ENCODE measurements around the gene ZNF621. TPM values are rescaled to one million over a fixed set of nuclear protein-coding genes. Genes with fewer than 3 reads are reported as not detected.

Gene ZNF621
- total RNA-seq (2021; fragmentation: NEBNext Ultra II Directional; extraction: Animal tissue kit (Norgen Biotek cat#: 25700)) = 10 to 100 TPM; 18.1 to 21.3 (median 20.5) TPM
- long read RNA-seq, full-length matches to known transcripts = 4 of 6 reads
- long read RNA-seq, partial matches to known transcripts = 1 of 6 reads
- long read RNA-seq, other reads (novel, unspliced or antisense) = 1 of 6 reads

- no peaks in the 10 kb centered on the region for H3K9me3 Mint-ChIP-seq
- peak within 1 kb of the TSS; percentile 97 for H3K27ac Mint-ChIP-seq
- peak within 1 kb of the TSS; percentile 94 for H3K4me3 Mint-ChIP-seq
- peak; percentile 72 for DNase-seq
- TF ChIP-seq CTCF (IDR thresholded peaks at IDR 0.05) = peak; percentile 26; the same call in 1 of the 2 replicates
- H3K36me3 Mint-ChIP-seq (ENCODE audit: low read depth) = peaks cover 29% of the 10 kb centered on the region
- no peaks in the 10 kb centered on the region for H3K27me3 Mint-ChIP-seq (ENCODE audit: insufficient read depth)
- H3K4me1 Mint-ChIP-seq (ENCODE audit: low read depth) = peaks cover 11% of the 10 kb centered on the region
Measured at GRCh38 chr3:40524568-40525285, at the start of gene ZNF621. ZNF621 (plus strand) TSS chr3:40524960; CDS start chr3:40525841, 881 bp downstream.

GRCh38 chr3:40476478-40477470, 48.0 kb upstream of the ZNF621 start, which contains the start of gene ZNF619:
ZNF619 (plus strand) TSS chr3:40477122; CDS start chr3:40477980, 858 bp downstream.
- Mint-ChIP-seq H3K9me3 (no peaks in the 10 kb centered on the region), H3K36me3 (ENCODE audit: low read depth) (no peaks in the 10 kb centered on the region), H3K4me1 (ENCODE audit: low read depth) (peaks cover 17% of the 10 kb centered on the region), H3K4me3 (peak within 1 kb of the TSS; percentile 97), H3K27me3 (ENCODE audit: insufficient read depth) (no peaks in the 10 kb centered on the region), H3K27ac (peak within 1 kb of the TSS; percentile 97)
- TF ChIP-seq CTCF (IDR thresholded peaks at IDR 0.05) = no peak
- DNase-seq = peak; percentile 57

DNA sequence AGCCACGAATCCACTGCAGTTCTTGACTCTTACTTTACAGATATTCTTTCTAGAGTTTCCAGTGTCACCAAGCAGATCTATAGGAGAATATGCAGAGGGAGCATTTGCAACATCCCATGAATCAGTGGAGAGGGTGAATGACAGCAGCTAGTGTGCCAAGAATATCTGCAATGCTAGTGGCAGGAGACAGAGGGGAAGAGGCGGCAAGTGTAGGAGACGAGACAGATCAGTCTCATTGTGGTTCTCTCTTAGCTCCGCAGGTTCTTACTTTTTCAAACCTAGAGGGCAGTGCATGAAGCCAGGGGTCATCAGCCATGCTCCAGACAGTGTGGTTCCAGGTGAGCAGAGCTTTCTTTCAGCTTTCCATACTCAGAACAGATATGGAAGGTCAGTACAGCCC, 47.1 kb upstream of the ZNF621 start:
- H3K4me3 Mint-ChIP-seq = peak overlapping the region; percentile 97

GRCh38 chr3:40487172-40487571, 37.6 kb upstream of the ZNF621 start:
- no peak for TF ChIP-seq CTCF (IDR thresholded peaks at IDR 0.05)
- no peaks in the 10 kb centered on the region for H3K27me3 Mint-ChIP-seq (ENCODE audit: insufficient read depth)
- no peaks in the 10 kb centered on the region for H3K4me1 Mint-ChIP-seq (ENCODE audit: low read depth)
- no peak for DNase-seq
- H3K9me3 Mint-ChIP-seq = peaks cover 24% of the 10 kb centered on the region
- peaks cover 42% of the 10 kb centered on the region for H3K36me3 Mint-ChIP-seq (ENCODE audit: low read depth)
- no peak overlapping the region for H3K27ac Mint-ChIP-seq
- H3K4me3 Mint-ChIP-seq = no peak overlapping the region

More for the DNA sequence above, 47.1 kb upstream of the ZNF621 start:
- no peak for TF ChIP-seq CTCF (IDR thresholded peaks at IDR 0.05)
- Mint-ChIP-seq H3K4me1 (ENCODE audit: low read depth) (peaks cover 17% of the 10 kb centered on the region), H3K27ac (peak overlapping the region; percentile 97), H3K9me3 (no peaks in the 10 kb centered on the region), H3K36me3 (ENCODE audit: low read depth) (0 out of 2 replicates have a peak, but pooled peaks cover 6% of the 10 kb centered on the region), H3K27me3 (ENCODE audit: insufficient read depth) (no peaks in the 10 kb centered on the region; the same call in 1 of the 2 replicates)
- no peak for DNase-seq

DNA sequence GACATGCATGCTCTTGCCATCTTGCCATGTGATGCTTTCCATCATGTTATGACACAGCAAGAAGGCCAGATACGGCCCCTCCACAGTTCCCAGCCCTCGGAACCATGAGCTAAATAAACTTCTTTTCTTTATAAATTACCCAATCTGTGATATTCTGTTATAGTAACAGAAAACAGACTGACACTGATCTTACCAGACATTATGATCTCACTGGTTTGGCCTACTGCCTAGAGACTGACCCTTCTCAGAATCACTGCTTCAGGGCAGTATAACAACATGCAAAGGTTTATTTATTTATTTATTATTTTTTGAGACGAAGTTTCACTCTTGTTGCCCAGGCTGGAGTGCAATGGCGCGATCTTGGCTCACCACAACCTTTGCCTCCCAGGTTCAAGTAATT, 33.8 kb upstream of the ZNF621 start:
- Mint-ChIP-seq H3K4me3 (no peak overlapping the region), H3K9me3 (peaks cover 23% of the 10 kb centered on the region)
- DNase-seq = no peak

More for the DNA sequence above, 33.8 kb upstream of the ZNF621 start:
- Mint-ChIP-seq H3K36me3 (ENCODE audit: low read depth) (peaks cover 30% of the 10 kb centered on the region), H3K27ac (no peak overlapping the region), H3K4me1 (ENCODE audit: low read depth) (no peaks in the 10 kb centered on the region), H3K27me3 (ENCODE audit: insufficient read depth) (no peaks in the 10 kb centered on the region; the same call in 1 of the 2 replicates)
- TF ChIP-seq CTCF (IDR thresholded peaks at IDR 0.05) = no peak

All from HFFc6 (cell line).